ENCODE results near the gene HSD17B12.
A peak's percentile ranks its signal among the peaks of the same experiment; 100 is the strongest.
"Not testable (repeated sequence)": the region's sequence is repeated elsewhere in the genome, so short reads cannot be mapped to it uniquely, and the experiment has no call there.

The HSD17B12 gene

DNA sequence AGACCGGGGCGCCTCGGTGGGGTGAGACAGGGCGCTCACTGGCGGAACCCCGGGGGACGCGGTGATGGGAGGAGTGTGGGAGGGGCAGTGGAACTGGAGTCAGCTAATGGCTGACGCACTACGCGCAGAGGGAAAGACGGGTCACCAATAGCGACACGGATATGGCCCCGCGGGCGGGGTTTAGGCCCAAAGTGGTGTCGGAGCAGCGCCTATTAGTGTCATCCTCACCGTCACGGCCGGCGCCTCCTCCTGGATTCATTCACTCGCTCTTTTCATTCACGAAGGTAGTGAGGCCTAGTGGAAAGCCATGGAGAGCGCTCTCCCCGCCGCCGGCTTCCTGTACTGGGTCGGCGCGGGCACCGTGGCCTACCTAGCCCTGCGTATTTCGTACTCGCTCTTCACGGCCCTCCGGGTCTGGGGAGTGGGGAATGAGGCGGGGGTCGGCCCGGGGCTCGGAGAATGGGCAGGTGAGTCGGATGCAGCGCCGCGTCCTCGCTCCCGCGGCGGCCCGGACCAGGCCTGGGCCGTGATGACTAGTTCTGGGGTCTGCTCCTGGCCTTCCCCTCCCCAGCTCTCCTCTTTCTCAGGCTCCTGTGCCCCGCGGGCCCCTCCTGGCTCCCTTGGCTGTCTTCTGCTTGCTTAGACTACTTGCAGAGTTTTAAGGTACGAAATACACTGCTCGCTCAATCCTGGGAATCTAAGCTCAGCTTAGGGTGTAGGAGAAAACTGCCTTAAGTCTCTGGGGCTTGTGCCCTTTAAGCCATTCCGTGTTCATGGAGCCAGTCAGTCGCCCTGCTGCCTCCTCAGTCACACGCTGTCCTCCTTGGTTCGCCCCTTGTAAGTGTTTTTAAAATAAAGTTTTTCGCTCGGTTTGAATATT lies at the start of gene HSD17B12:
Gene HSD17B12 (plus strand): TSS at position 218 of the 880 bp plus-strand sequence. CDS start 90 bp downstream, at position 308.
- peak; percentile 97 for DNase-seq (ENCODE audit: low read depth, low spot score)

DNA sequence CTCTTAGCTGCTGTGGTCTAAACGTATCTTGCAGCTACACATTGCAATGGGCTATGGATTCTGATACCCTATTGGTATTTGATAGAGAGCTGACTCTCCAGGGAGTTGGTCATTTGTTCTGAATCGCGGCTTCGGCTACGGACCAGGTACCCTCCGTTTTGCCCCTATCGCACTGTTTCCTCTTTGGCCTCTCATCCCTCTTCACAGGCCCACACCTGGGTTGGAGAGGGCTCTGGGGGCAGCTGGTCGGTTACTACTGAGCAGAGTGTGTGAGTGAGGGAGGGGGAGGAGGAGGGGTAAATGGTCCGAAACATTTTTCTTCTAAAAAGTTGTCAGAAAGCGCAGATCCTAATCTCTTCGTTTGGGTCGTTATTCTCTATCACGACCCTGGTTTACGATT lies 48.8 kb upstream of the HSD17B12 start:
- DNase-seq (ENCODE audit: low read depth, low spot score) = no peak

DNA sequence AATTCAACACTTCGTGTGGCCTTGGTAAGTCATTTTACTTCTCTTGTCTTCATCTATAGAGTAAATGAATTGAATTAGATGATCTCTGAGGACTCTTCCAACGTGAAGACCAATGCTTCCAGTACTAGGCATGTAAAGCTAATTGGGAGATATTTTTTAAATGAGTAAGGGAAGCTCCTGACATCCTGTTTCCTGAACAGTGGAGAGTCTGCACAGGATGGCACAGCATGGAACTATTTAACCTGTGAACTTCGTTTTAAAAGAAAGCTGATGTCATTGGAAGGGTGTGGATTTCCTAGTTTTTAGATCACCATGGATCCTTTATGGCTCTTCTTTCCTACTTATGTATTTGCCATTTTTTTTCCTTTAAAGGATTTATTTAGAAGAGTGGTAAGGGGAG lies 48.4 kb upstream of the HSD17B12 start:
- DNase-seq (ENCODE audit: low read depth, low spot score) = no peak

DNA sequence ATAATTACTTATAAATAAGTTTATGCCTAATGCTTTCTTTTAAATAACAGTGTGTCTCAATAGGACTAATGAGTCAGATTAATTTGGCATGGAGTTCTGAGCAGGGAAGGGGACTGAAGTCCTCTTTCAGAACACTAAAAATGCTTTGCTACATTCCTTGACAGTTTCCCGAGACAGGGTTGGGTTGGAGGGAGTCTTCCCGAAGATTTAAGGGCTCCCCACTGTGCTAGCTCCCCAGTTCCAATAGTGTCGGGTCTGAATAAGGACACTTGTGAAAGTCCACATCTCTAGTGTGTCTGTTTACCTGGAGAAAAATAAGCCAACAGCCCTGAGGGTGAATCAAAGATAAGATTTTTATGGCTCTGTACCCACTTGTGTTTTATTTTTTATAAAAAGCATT lies 41.8 kb upstream of the HSD17B12 start:
- no peak for DNase-seq (ENCODE audit: low read depth, low spot score)

DNA sequence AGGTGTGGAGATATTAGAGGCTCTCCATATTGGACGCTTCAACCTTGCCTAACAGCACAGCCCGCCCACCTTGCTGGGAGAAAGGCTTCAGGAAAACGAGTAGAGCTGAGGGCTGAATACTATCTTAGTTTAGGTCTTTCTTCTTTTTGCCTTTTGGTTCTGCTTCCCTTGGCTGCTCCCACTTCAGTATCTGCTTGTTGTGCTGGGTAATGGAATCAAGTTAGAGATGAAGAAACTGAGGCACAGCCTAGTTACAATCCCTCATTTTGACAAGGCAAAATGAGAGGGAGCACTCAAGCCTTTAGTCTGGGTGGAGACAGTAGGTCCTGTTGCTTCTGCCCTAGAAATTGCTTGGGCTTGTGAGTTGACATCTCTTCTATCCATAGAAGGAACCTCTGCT lies 41.3 kb upstream of the HSD17B12 start:
- DNase-seq (ENCODE audit: low read depth, low spot score) = no peak

DNA sequence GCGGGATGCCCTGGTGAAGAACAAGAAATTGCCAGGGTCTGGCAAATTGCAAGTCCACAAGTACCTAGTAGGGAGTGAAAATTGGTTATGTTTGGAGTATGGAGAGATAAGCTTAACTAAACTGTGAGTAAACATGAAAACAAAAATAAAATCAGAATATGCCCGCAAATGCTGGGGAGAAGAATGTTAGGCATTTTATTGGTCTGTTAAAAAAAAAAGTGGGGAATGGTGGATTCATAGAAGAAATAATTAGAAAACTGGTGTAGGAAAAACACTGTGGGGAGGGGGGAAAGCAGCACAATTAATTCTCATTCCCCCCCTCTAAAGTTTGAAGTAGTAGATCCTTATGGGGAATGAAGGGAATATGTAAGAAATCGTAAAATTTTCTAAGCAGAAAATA lies 40.6 kb upstream of the HSD17B12 start:
- no peak for DNase-seq (ENCODE audit: low read depth, low spot score)

DNA sequence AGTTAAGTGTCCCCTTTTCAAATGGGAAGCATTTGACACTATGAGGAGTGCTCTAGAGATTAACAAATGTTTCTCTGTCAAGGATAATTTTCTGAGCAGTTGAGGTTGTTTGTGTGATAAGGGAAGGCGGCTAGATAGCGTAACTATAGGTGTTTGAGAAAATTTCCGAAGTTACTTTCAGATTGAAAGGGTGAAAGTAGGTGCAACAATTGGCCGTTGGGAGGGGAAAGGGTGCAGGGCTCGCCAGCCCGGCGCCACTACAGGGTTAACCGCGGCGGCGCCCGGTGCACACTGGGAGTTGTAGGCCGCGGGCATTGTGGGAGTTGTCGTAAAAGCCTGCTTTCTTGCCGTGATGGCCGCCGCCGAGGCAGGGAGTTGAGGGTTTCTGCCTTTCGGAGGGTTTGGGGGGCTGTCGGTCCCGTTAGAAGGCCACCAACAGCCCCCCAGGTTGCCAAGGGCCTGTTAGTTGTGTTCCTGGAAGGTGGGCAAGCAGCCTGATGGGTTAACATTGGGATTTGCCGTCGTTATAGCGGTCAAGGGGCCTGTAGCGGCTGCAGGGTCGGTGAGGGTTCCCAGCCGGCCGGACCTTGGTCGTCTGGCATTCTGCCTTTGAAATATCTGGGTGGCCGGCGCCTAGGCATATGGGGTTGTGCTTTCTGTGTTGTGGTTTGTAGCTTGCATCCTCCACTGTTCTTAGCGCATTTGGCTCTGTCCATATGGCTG lies 36.5 kb upstream of the HSD17B12 start:
- DNase-seq (ENCODE audit: low read depth, low spot score) = peak; percentile 39

DNA sequence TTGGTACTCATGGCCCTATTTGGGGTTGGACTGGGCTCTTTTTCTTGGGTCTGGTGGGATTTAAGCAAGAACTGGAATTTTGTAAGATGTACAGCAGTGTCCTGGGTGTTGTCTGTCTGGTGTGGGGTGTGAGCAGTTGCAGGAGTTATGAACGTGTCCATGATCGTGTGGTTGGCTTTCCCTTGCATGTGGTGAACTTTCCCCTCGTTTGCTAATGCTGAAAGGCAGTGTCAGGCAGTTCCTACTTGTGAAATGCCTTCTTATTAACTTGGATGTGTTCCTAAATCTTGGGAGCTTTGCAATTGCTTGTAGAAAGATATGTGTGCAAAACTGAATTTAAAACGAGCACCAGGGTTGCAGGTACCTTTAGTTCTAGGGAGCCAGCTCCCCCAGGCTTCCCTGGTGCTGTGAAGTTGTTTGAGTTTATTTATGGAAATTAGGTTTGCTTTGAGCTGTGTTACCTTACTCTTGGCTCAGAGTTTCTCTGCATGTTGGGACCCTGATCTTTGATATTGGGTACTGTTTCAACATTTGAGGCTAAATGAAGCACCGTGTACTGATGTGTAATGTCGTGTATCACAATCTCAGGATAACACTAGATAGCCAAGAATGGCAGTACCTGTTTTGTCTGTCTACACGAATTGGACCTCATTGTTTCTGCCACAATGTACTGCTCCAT lies 35.8 kb upstream of the HSD17B12 start:
- no peak for DNase-seq (ENCODE audit: low read depth, low spot score)

DNA sequence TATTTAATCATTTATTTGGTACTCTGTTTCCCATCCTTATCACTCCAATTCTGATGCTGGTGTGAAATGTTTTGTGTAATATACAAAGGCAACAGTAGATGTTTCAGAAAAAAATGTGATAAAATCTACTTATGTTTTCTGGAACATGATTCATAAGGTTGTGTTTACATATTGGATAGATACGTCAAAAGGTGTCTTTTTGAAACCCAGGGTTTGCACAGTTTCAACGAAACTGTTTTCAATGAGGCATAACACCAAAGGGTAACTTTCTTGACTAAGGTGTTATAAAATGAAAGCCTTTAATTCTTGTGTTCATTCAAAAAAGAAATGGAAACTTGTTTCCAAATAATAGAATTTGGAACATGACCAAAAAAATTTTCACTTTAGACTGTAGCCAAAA lies 33.8 kb upstream of the HSD17B12 start:
- no peak for DNase-seq (ENCODE audit: low read depth, low spot score)

DNA sequence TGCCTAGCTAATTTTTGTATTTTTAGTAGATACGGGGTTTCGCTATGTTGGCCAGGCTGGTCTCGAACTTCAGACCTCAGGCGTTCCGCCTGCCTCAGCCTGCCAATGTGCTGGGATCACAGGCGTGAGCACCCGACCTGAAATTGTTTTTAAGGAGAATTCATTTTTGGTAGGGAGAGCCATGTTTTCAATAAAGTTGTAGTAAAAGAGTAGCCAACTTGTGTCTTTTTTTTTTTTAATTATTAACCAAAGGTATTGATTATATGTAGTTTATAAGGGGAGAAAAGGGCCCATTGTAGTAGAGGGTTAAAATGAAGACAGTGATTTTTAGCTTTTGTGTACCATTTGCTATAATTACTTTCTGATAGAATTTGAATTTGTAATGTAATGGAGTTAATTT lies 31.6 kb upstream of the HSD17B12 start:
- DNase-seq (ENCODE audit: low read depth, low spot score) = no peak

DNA sequence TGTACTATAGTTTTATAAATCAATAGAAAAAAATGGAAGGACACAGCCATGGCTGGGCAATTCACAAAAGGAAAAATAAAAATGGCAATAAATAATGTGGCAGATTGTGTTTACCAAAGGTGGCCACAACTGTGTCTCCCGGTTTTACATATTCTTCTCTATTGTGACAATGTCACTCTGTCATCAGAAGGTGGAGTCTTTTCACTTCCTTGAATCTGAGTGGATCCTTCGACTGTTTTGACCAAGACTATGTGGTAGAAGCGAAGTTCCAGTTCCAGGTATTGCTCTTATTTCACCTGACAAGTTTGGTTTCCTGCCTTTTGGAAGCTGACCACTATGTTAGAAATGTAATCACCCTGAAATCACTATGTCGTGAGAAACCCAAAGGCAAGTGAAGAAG lies 31.0 kb upstream of the HSD17B12 start:
- no peak for DNase-seq (ENCODE audit: low read depth, low spot score)

DNA sequence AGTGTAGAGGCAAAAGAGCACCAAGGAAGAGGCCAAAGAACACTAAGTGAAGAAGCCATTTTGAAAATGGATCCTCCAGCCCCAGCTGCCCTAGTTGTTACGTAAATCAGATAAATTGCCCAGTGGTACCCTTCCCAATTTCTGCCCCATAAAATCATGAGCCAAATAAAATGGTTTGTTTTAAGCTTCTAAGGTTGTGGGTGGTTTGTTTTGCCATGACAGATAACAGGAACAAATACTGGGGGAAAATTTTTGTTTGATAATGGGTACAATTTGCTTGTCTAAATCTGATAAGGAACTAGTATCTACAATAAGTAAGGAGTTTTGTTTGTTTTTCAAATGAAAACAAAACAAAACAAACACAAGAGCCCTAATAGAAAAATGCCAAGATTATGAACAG lies 30.6 kb upstream of the HSD17B12 start:
- no peak for DNase-seq (ENCODE audit: low read depth, low spot score)

DNA sequence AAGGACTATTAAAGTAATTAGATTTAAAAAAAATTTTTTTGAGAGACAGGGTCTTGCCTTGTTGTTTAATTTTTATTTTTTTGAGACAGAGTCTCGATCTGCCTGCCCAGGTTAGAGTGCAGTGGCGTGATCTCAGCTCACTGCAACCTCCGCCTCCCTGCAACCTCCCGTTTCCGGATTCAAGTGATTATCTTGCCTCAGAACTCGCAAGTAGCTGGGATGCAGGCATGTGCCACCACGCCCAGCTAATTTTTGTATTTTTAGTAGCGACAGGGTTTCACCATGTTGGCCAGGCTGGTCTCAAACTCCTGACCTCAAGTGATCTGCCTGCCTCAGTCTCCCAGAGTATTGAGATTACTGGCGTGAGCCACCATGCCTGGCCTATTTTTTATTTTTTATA lies 17.5 kb upstream of the HSD17B12 start:
- DNase-seq (ENCODE audit: low read depth, low spot score) = not testable (repeated sequence)

DNA sequence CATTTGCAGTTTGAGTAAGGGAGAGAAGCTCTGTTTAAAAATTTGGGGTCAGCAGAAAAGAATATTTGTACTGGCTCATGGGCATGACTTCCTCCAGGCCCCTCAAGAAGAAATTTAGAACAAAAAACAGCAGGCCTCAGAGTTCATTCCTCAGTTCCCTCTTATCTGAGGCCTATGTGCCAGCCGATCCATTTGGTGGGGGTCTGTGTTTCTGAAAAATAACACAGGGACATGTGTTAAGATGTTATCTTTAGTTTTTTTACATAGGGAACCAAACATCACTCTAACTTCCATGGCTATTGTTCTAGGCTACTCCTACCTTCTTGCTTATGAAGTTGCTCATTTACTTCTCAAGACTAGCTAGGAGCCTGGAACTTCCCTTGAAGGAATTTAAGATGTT lies 16.2 kb upstream of the HSD17B12 start:
- no peak for DNase-seq (ENCODE audit: low read depth, low spot score)

DNA sequence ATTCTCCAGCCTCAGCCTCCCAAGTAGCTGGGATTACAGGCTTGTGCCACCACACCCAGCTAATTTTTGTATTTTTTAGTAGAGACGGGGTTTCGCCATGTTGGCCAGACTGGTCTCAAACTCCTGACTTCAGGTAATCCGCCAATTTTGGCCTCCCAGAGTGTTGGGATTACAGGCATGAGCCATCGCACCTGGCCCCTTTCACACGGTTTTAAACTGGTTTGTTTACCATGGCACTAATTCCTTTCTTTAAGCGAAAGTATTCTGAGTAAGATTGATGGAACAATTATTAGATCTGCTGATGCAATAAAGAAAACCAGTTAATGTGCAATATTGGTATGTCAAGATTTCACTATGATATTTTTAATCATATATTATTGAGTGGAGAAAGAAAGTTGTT lies 9.3 kb upstream of the HSD17B12 start:
- DNase-seq (ENCODE audit: low read depth, low spot score) = not testable (repeated sequence)

DNA sequence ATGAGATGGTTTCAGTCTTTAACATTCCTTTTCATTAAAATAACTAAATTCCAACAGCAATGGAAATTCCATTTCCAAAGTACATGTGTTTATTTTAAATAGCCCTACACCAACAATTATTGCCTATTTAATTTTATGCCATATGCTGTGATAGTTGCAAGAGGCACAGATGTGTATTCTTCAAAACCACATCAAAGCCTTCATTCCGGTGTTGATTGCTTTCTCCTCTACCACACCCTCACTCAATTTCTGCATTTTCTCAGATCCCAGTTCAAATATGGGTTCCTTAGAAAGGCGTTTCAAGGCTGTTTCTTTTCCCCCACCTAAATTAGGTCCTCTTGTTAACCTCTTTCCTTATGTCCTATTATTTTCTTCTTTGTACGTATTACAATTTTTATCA lies 6.0 kb upstream of the HSD17B12 start:
- no peak for DNase-seq (ENCODE audit: low read depth, low spot score)

DNA sequence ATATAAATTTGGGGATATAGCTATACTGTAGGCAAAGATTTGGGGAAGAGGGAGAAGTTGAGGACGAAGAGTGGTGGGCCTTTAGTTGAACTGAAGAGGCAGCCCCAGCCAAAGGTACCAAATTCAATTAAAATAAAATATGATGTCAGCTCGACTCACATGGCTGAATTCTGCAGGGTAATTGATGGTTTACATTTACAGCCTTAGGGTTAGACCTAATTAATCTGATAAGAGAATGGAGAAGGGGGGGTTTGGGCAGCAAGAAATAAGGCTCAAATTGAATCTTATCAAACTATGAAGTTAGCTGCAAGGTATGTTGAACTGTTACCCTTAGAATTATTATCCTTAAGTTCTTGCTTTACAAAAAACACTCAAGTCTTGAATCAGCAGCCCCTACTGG lies 3.6 kb upstream of the HSD17B12 start:
- DNase-seq (ENCODE audit: low read depth, low spot score) = no peak

DNA sequence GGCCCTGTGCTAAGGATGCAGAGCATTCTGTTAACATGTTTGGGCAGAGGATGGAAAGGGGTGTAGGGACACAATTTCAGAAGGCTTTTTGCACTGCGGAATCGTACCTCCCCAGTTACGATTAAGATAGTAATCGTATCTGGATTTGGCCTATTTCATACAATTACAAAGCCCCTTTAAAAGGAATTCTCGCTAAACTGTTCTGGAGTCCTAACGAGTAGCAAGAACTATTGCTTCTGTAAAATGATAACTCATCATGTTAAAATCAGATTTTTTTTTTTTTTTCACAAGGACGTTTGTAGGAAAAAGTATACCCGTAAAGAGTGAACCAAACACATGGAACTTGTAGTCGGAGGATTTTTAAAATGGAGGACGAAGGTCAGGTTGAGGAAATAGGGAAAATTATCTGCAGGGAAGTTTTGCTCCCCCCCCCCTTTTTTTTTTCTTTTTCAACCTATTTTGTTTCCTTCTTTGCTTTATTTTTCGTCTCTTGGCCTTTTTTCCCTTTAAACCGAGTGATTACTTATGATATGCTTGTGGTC lies 934 bp downstream of the HSD17B12 start:
- no peak for DNase-seq (ENCODE audit: low read depth, low spot score)

DNA sequence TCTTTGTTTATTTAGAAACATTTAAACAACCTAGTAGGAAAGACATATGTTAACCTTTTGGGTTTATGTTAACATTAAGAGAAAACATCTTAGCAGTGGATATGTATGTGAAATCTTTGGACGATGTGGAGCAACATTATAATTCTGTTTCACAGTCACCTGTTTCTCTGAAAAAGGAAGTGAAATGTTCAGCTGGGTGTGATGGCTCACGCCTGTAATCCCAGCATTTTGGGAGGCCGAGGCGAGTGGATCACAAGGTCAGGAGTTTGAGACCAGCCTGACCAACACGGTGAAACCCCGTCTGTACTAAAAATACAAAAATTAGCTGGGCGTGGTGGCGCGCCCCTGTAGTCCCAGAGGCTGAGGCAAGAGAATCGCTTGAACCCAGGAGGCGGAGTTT lies 1.5 kb downstream of the HSD17B12 start:
- DNase-seq (ENCODE audit: low read depth, low spot score) = not testable (repeated sequence)

DNA sequence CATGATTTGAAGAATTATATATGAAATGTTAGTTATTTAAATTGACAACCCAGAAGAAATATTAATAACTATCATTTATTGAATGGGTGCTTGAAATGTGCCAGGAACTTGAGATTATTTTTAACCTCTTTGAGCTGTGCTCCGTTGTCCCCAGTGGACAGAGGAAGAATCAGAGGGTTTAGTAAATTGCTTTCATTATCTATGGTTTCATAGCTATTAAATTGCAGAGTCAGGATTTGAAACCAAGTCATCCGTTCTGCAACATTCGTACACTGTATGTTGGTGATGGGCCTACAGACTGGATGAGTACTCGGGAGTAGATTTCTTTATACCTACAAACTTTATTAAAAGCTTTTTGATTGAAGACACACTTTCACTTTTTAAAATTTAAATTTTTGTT lies 4.9 kb downstream of the HSD17B12 start:
- no peak for DNase-seq (ENCODE audit: low read depth, low spot score)

DNA sequence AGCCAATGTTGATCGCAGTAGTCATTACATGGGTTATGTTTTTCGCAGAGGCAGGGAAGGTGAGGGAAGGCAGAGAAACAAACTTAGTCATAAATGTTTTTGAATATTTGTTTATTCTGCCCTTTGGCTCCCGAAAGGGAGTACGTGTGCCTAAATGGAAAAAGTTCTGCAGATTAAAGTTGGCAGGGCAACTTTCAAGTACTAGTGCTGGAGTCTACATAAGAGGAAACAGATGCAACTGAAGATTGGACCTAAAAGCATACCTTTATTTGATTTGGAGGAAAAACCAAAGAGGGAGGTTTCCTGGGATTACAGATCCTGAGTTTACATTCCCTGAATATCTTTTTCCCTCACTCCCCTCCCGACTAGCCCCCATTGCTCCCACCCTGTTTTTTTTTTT lies 5.7 kb downstream of the HSD17B12 start:
- DNase-seq (ENCODE audit: low read depth, low spot score) = no peak

DNA sequence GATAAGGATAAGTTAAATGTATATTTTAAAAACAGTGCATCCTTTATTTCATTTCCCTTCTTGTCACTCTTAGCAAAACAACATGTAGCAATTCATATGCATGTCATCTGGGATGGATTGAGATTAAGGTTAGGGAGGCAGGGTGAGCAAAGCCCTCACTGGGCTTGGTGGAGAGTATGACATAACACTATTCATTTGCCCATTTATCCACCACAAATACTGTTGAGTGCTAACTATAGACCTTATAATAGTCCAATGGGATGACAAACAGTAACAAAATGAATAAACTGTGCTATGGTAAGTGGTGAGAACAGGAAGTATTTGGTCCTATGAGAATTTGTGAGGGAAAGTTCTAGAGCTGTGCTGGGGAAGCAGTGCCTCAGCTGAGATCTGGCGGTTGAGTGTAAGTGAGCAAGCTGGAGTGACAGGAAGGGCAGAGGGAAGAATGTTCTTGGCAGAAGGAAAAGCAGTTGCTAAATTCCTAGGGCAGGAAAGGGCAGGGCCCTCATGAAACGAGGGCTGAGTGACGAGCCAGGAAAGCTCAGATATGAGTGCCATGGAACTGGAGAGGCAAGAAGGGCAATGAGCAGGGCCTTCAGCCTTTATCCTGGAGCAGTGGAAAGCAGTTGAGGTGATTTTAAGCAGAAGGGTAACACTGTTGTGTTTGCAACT lies 6.7 kb downstream of the HSD17B12 start:
- DNase-seq (ENCODE audit: low read depth, low spot score) = no peak
